Stimulated activated CD4-positive, alpha-beta T cell treated with anti-CD3 and anti-CD28 coated beads, Interleukin-12 subunit alpha, Interleukin-12 subunit beta, amount 100 ng/mL, for 24 hours (primary cell): ENCODE data around the gene NPC1L1.
"Not testable (repeated sequence)": the region's sequence is repeated elsewhere in the genome, so short reads cannot be mapped to it uniquely, and the experiment has no call there.

ENCODE experiments used
- DNase-seq, 2 experiments: peaks; one replicate each; pipeline ENCODE4 v3.0.0-alpha.2; 2020; ENCODE audit warnings: low read depth in 2 of 2

NPC1L1 gene

GRCh38 chr7:44565097-44565794 lies 24.1 kb upstream of the NPC1L1 start:
- DNase-seq = peak; percentile 43 to 55

- DNase-seq = no peak
Measured at GRCh38 chr7:44564606-44565005, 23.5 kb upstream of the NPC1L1 start.

GRCh38 chr7:44563171-44563679 lies 22.1 kb upstream of the NPC1L1 start:
- no peak for DNase-seq

GRCh38 chr7:44562622-44562962 lies 21.5 kb upstream of the NPC1L1 start:
- DNase-seq = not testable (repeated sequence)

GRCh38 chr7:44561962-44562621 lies 21.0 kb upstream of the NPC1L1 start:
- DNase-seq = no peak

GRCh38 chr7:44561481-44561880 lies 20.4 kb upstream of the NPC1L1 start:
- no peak for DNase-seq

GRCh38 chr7:44559485-44559884 lies 18.4 kb upstream of the NPC1L1 start:
- DNase-seq = no peak

GRCh38 chr7:44557485-44557884 lies 16.4 kb upstream of the NPC1L1 start:
- DNase-seq = no peak

- DNase-seq = no peak
Measured at GRCh38 chr7:44555350-44555749, 14.2 kb upstream of the NPC1L1 start.

GRCh38 chr7:44552473-44553005 lies 11.4 kb upstream of the NPC1L1 start:
- not testable (repeated sequence) for DNase-seq

- DNase-seq = no peak
Measured at GRCh38 chr7:44549457-44549856, 8.3 kb upstream of the NPC1L1 start.

GRCh38 chr7:44548893-44549292 lies 7.8 kb upstream of the NPC1L1 start:
- no peak for DNase-seq

GRCh38 chr7:44547536-44548231 lies 6.6 kb upstream of the NPC1L1 start:
- no peak for DNase-seq

GRCh38 chr7:44541876-44542610 lies 913 bp upstream of the NPC1L1 start:
- no peak for DNase-seq

GRCh38 chr7:44540592-44541027 lies 520 bp downstream of the NPC1L1 start:
- DNase-seq = no peak

GRCh38 chr7:44539669-44540506 lies 1.2 kb downstream of the NPC1L1 start:
- no peak for DNase-seq

GRCh38 chr7:44538798-44539668 lies 2.1 kb downstream of the NPC1L1 start:
- no peak for DNase-seq

- no peak for DNase-seq
Measured at GRCh38 chr7:44538093-44538797, 2.9 kb downstream of the NPC1L1 start.

GRCh38 chr7:44537442-44537841 lies 3.7 kb downstream of the NPC1L1 start:
- DNase-seq = no peak
